Keratinocyte (primary cell): ENCODE measurements around the gene C9orf50. TPM values are rescaled to one million over a fixed set of nuclear protein-coding genes. Genes with fewer than 3 reads are reported as not detected.

Experiments
- DNase-seq: peaks from one replicate; pipeline ENCODE4 v3.0.0-alpha.2; 2011; ENCODE audit warnings: low read depth, missing footprints, low spot score
- FAIRE-seq: peaks from 2 replicates; lab custom pipeline; 2011; peaks lifted over from hg19 to GRCh38; lab: Jason Lieb, UNC
- H2AFZ ChIP-seq: 2 replicates; pipeline ENCODE4 v1.6.0; 2012; ENCODE audit warnings: low read length, control low read depth, inconsistent platforms; ENCODE audit not compliant: control insufficient read depth
- H3K27ac ChIP-seq: 2 replicates; pipeline ENCODE4 v1.5.1; 2011; ENCODE audit warnings: low read length; ENCODE audit not compliant: control insufficient read depth, insufficient read depth
- H3K27me3 ChIP-seq: 3 replicates; pipeline ENCODE4 v1.6.0; 2011; ENCODE audit warnings: low read length; ENCODE audit not compliant: control insufficient read depth, insufficient read depth; ENCODE audit errors: extremely low read depth
- H3K36me3 ChIP-seq, 2 experiments: 2 replicates in 1 of 2; 3 replicates in 1 of 2; pipeline ENCODE4 v1.5.1; 2011; ENCODE audit warnings: low read length in 2 of 2, mild to moderate bottlenecking in 1 of 2; ENCODE audit not compliant: control insufficient read depth in 2 of 2, insufficient read depth in 2 of 2; ENCODE audit errors: extremely low read depth in 1 of 2
- H3K4me1 ChIP-seq: 3 replicates; pipeline ENCODE4 v1.5.1; 2011; ENCODE audit warnings: low read length; ENCODE audit not compliant: control insufficient read depth, insufficient read depth; ENCODE audit errors: extremely low read depth
- H3K4me2 ChIP-seq: 3 replicates; pipeline ENCODE4 v1.6.0; 2011; ENCODE audit warnings: low read depth, low read length; ENCODE audit not compliant: control insufficient read depth, insufficient read depth; ENCODE audit errors: extremely low read depth
- H3K4me3 ChIP-seq, 3 experiments: fragments of 200-600 bp in 1 of 3; sonication (generic) in 1 of 3; 2 replicates in 2 of 3; 3 replicates in 1 of 3; pipeline ENCODE4 v1.5.1; 2011 to 2016; ENCODE audit warnings: low read length in 3 of 3, mild to moderate bottlenecking in 3 of 3, control low read depth in 2 of 3, inconsistent platforms in 1 of 3, low read depth in 1 of 3, mixed read lengths in 1 of 3, mixed run types in 1 of 3, moderate library complexity in 1 of 3; ENCODE audit not compliant: control insufficient read depth in 2 of 3, insufficient read depth in 2 of 3; ENCODE audit errors: extremely low read depth in 1 of 3
- H3K79me2 ChIP-seq: 2 replicates; pipeline ENCODE4 v1.6.0; 2012; ENCODE audit warnings: low read length; ENCODE audit not compliant: control insufficient read depth, insufficient read depth
- H3K9ac ChIP-seq: 3 replicates; pipeline ENCODE4 v1.6.0; 2011; ENCODE audit warnings: low read length; ENCODE audit not compliant: control insufficient read depth, insufficient read depth; ENCODE audit errors: extremely low read depth
- H3K9me1 ChIP-seq: 3 replicates; pipeline ENCODE4 v1.6.0; 2011; ENCODE audit warnings: low read length; ENCODE audit not compliant: control insufficient read depth, insufficient read depth; ENCODE audit errors: extremely low read depth
- H3K9me3 ChIP-seq: 2 replicates; pipeline ENCODE4 v1.5.1; 2012; ENCODE audit warnings: low read depth, low read length; ENCODE audit not compliant: control insufficient read depth
- H4K20me1 ChIP-seq: 3 replicates; pipeline ENCODE4 v1.6.0; 2011; ENCODE audit warnings: low read length; ENCODE audit not compliant: control insufficient read depth, insufficient read depth; ENCODE audit errors: extremely low read depth
- CTCF ChIP-seq, 3 experiments: IDR thresholded peaks in 1 of 3; conservative IDR thresholded peaks in 1 of 3; optimal IDR thresholded peaks in 1 of 3; 2 replicates in 2 of 3; 3 replicates in 1 of 3; pipeline versions ENCODE3 to v1.5.1; 2011; ENCODE audit warnings: low read length in 3 of 3, mild to moderate bottlenecking in 3 of 3, moderate library complexity in 2 of 3, control low read depth in 1 of 3, inconsistent platforms in 1 of 3; ENCODE audit not compliant: insufficient read depth in 2 of 3; ENCODE audit errors: extremely low read depth in 1 of 3
- EZH2 ChIP-seq: IDR thresholded peaks from one replicate; pipeline ENCODE4 v1.6.1; 2012; ENCODE audit warnings: inconsistent platforms, mild to moderate bottlenecking, low read length, moderate library complexity
- dilution Hi-C: fragments of 300-500 bp; cut with MboI; formaldehyde crosslinking; loops from one replicate; pipeline ENCODE4 v1.7.0; 2020; ENCODE audit warnings: low sequenced_read_pairs; ENCODE audit not compliant: extremely low pct_ligation_motif_present
- polyA plus RNA-seq, 5 experiments: library from polyadenylated mRNA; depleted of rRNA in 3 of 5; stranded (reverse) in 3 of 5; stranded (forward) in 1 of 5; unstranded in 1 of 5; fragments of >200 nt; gene quantifications; 1 replicate in 1 of 5; 2 replicates in 3 of 5; 3 replicates in 1 of 5; pipeline versions ENCODE4 v1.2.1 to v1.2.3, GENCODE V29; 2011 to 2012; ENCODE audit warnings: missing spikeins in 2 of 5, low read depth in 1 of 5, low replicate concordance in 1 of 5

C9orf50 gene
- polyA plus RNA-seq, 1 donor (not counting 4 experiments of a cell fraction or from before 2014, with no cell fraction given) = not detected

DNA sequence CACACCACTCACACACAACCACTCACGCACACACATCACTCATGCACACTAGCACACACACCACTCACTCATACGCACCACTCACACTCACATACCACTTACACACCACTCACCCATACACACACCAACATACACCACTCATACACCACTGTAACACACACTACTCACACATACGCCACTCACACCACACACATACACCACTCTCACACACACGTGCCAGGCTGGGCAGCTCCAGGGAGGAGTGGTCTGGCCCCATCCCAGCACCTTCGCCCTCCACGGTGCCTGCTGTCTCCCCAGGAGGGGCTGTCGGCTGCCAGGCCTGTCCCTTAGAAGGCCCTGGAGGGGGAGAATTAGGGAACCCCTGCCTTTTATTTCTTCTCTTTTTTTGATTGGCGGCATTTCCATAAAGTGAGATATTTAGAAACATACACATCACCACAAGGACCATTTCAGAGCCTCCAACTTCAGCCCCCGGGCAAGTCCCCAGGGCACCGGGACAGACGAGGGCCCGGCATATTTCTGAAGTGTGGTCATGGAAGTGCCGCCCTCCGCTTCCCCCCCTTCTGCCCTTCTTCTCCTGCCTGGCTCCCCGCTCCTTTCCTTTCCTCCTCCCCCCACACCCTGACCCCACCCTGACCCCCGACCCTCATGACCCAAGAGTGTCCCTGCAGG lies 27.3 kb upstream of the C9orf50 start:
- H3K4me3 ChIP-seq = no peak overlapping the region
- dilution Hi-C loops = no loop called here
- H3K9me1 ChIP-seq = no peaks in the 10 kb centered on the region
- H3K9ac ChIP-seq = no peak overlapping the region
- no peaks in the 10 kb centered on the region for H3K36me3 ChIP-seq
- peak; percentile 51 for FAIRE-seq
- no peak overlapping the region for H3K4me2 ChIP-seq
- H2AFZ ChIP-seq = no peak overlapping the region
- no peak for TF ChIP-seq CTCF (optimal IDR thresholded peaks at IDR 0.05 in 1 of 3, IDR thresholded peaks at IDR 0.05 in 1 of 3, conservative IDR thresholded peaks at IDR 0.05 in 1 of 3; ENCODE audit: extremely low read depth in 1 of 3, insufficient read depth in 2 of 3, low read length in 3 of 3)
- H3K27me3 ChIP-seq = no peaks in the 10 kb centered on the region
- DNase-seq = no peak
- peaks cover 11% of the 10 kb centered on the region for H3K4me1 ChIP-seq
- H4K20me1 ChIP-seq = no peaks in the 10 kb centered on the region
- no peaks in the 10 kb centered on the region for H3K9me3 ChIP-seq
- H3K27ac ChIP-seq = no peak overlapping the region
- no peaks in the 10 kb centered on the region for H3K79me2 ChIP-seq

- Histone ChIP-seq H3K4me1 (peaks cover 11% of the 10 kb centered on the region), H4K20me1 (no peaks in the 10 kb centered on the region), H3K9ac (no peak overlapping the region), H2AFZ (no peak overlapping the region), H3K27me3 (no peaks in the 10 kb centered on the region), H3K9me3 (no peaks in the 10 kb centered on the region), H3K4me3 (no peak overlapping the region), H3K9me1 (no peaks in the 10 kb centered on the region), H3K36me3 (no peaks in the 10 kb centered on the region), H3K4me2 (no peak overlapping the region), H3K79me2 (no peaks in the 10 kb centered on the region), H3K27ac (no peak overlapping the region)
- TF ChIP-seq EZH2 = no peak
- TF ChIP-seq CTCF (optimal IDR thresholded peaks at IDR 0.05 in 1 of 3, IDR thresholded peaks at IDR 0.05 in 1 of 3, conservative IDR thresholded peaks at IDR 0.05 in 1 of 3; ENCODE audit: extremely low read depth in 1 of 3, insufficient read depth in 2 of 3, low read length in 3 of 3) = no peak
- dilution Hi-C loops = no loop called here
- DNase-seq = no peak
- FAIRE-seq = no peak
Observed at GRCh38 chr9:129647635-129648034, 26.7 kb upstream of the C9orf50 start.
